ENCODE results near the gene CCNF.

- TF ChIP-seq REST (IDR thresholded peaks at IDR 0.05; ENCODE audit: insufficient read depth in 1 of 2, low read depth in 2 of 2, low read length in 2 of 2) (no peak), POLR2AphosphoS5 (IDR thresholded peaks at IDR 0.05; ENCODE audit: low read depth, low read length) (no peak), SIN3A (IDR thresholded peaks at IDR 0.05; ENCODE audit: borderline replicate concordance, insufficient read depth, low read length) (no peak), TAF1 (IDR thresholded peaks at IDR 0.05; ENCODE audit: borderline replicate concordance, insufficient read depth, low read length) (no peak), FOXP2 (optimal IDR thresholded peaks at IDR 0.05; ENCODE audit: borderline replicate concordance, extremely low read depth, extremely low read length, insufficient read depth) (no peak)
These were observed 53.0 kb downstream of the CCNF start for GRCh38 chr16:2482249-2482648.

Measured in PFSK-1 (cell line).